HG03066 (cell line): Measurements from ENCODE around the gene KLHL30.
"Not testable (repeated sequence)": the region's sequence is repeated elsewhere in the genome, so short reads cannot be mapped to it uniquely, and the experiment has no call there.

ENCODE experiments used
- ATAC-seq: cut with Tn5 transposase; IDR thresholded peaks from one replicate; pipeline ENCODE4 v1.9.1; 2021; ENCODE audit warnings: low read depth; ENCODE audit not compliant: unreplicated experiment

The KLHL30 gene

GRCh38 chr2:238160206-238161129 lies 22.0 kb downstream of the KLHL30 start:
- ATAC-seq, result no peak

- no peak for ATAC-seq
Measured at GRCh38 chr2:238161291-238162051, 23.0 kb downstream of the KLHL30 start.

- ATAC-seq, result no peak
Measured at GRCh38 chr2:238162251-238162845, 23.9 kb downstream of the KLHL30 start.

- ATAC-seq, result no peak
Measured at GRCh38 chr2:238162846-238163441, 24.5 kb downstream of the KLHL30 start.

- no peak for ATAC-seq
Measured at GRCh38 chr2:238163481-238164198, 25.2 kb downstream of the KLHL30 start.

- ATAC-seq, result no peak
Measured at GRCh38 chr2:238164906-238165287, 26.4 kb downstream of the KLHL30 start.

GRCh38 chr2:238165288-238165921 lies 26.9 kb downstream of the KLHL30 start:
- no peak for ATAC-seq

GRCh38 chr2:238166391-238167343 lies 28.2 kb downstream of the KLHL30 start:
- ATAC-seq, result no peak

GRCh38 chr2:238167344-238167715 lies 28.9 kb downstream of the KLHL30 start:
- ATAC-seq, result no peak

- no peak for ATAC-seq
Measured at GRCh38 chr2:238167761-238168160, 29.3 kb downstream of the KLHL30 start.

GRCh38 chr2:238168196-238169047 lies 30.0 kb downstream of the KLHL30 start:
- no peak for ATAC-seq

GRCh38 chr2:238169048-238169707 lies 30.7 kb downstream of the KLHL30 start:
- ATAC-seq, result no peak

- ATAC-seq, result no peak
Measured at GRCh38 chr2:238169708-238170251, 31.3 kb downstream of the KLHL30 start.

GRCh38 chr2:238170386-238171071 lies 32.1 kb downstream of the KLHL30 start:
- no peak for ATAC-seq

GRCh38 chr2:238171072-238171431 lies 32.6 kb downstream of the KLHL30 start:
- ATAC-seq, result not testable (repeated sequence)

- no peak for ATAC-seq
Measured at GRCh38 chr2:238171575-238172187, 33.2 kb downstream of the KLHL30 start.
